ENCODE results near the gene C17orf107. TPM values are rescaled to one million over a fixed set of nuclear protein-coding genes. Genes with fewer than 3 reads are reported as not detected.

The C17orf107 gene
- total and polyA plus RNA-seq, 2 of the 13 experiments (the other 11 are each of a cell fraction or from before 2014, with no cell fraction given): 0.20 to 0.59 TPM

- no peak for TF ChIP-seq TCF12 (IDR thresholded peaks at IDR 0.05)
- TF ChIP-seq TCF12 (CRISPR knock-in tag; IDR thresholded peaks at IDR 0.05): no peak
- TF ChIP-seq ZNF20 (CRISPR knock-in tag; IDR thresholded peaks at IDR 0.05): no peak
- no peak for TF ChIP-seq BORCS8-MEF2B (CRISPR knock-in tag; IDR thresholded peaks at IDR 0.05)
- no peak for TF ChIP-seq IRX3 (CRISPR knock-in tag; IDR thresholded peaks at IDR 0.05; ENCODE audit: borderline replicate concordance, low read depth)
- TF ChIP-seq ZBTB2 (CRISPR knock-in tag; IDR thresholded peaks at IDR 0.05; ENCODE audit: low read depth): peak; percentile 92
- peak; percentile 58 for TF ChIP-seq DR1 (CRISPR knock-in tag; IDR thresholded peaks at IDR 0.05)
- TF ChIP-seq FIP1L1 (IDR thresholded peaks at IDR 0.05; ENCODE audit: borderline replicate concordance, insufficient read depth, low read depth, low read length): 0 out of 2 replicates have a peak, but pooled peaks have one; percentile 27
- TF ChIP-seq ZNF781 (CRISPR knock-in tag; IDR thresholded peaks at IDR 0.05; ENCODE audit: borderline replicate concordance, not compliant biosample characterization): no peak
- no peak for TF ChIP-seq RXRB (CRISPR knock-in tag; IDR thresholded peaks at IDR 0.05; ENCODE audit: borderline replicate concordance)
- TF ChIP-seq ZNF383 (CRISPR knock-in tag; IDR thresholded peaks at IDR 0.05; ENCODE audit: borderline replicate concordance): no peak
- no peak for TF ChIP-seq KLF11 (CRISPR knock-in tag; IDR thresholded peaks at IDR 0.05)
- TF ChIP-seq ZNF225 (CRISPR knock-in tag; IDR thresholded peaks at IDR 0.05): no peak
- no peak for TF ChIP-seq ETS1 (CRISPR knock-in tag; IDR thresholded peaks at IDR 0.05)
- no peak for TF ChIP-seq ZNF780A (CRISPR knock-in tag; IDR thresholded peaks at IDR 0.05)
- peak; percentile 65 for TF ChIP-seq TBX3 (IDR thresholded peaks at IDR 0.05; ENCODE audit: borderline replicate concordance)
- TF ChIP-seq ZNF530 (CRISPR knock-in tag; IDR thresholded peaks at IDR 0.05; ENCODE audit: low read depth): no peak
- TF ChIP-seq STAT5B (CRISPR knock-in tag; IDR thresholded peaks at IDR 0.05): no peak
- no peak for TF ChIP-seq ZSCAN21 (CRISPR knock-in tag; IDR thresholded peaks at IDR 0.05; ENCODE audit: borderline replicate concordance)
- TF ChIP-seq ZNF792 (CRISPR knock-in tag; IDR thresholded peaks at IDR 0.05): no peak; the same call in 1 of the 2 replicates
- TF ChIP-seq ZNF317 (CRISPR knock-in tag; IDR thresholded peaks at IDR 0.05): no peak
- TF ChIP-seq ZBTB7A (CRISPR knock-in tag; IDR thresholded peaks at IDR 0.05): no peak
- no peak for TF ChIP-seq ZNF251 (CRISPR knock-in tag; IDR thresholded peaks at IDR 0.05)
- no peak for TF ChIP-seq ATM (IDR thresholded peaks at IDR 0.05; ENCODE audit: borderline replicate concordance)
- TF ChIP-seq AKAP8 (CRISPR knock-in tag; IDR thresholded peaks at IDR 0.05): no peak
These were observed 40.6 kb downstream of the C17orf107 start, which contains the start of the genes RNF167 and SLC25A11 (continued) for GRCh38 chr17:4939796-4940554.

Data from HepG2 (cell line).